Mammary epithelial cell (primary cell): ENCODE measurements around the gene REEP2.

Experiments used
- CTCF ChIP-seq, 2 donors: IDR thresholded peaks in 1 of 2; conservative IDR thresholded peaks in 1 of 2; 2 replicates each; pipeline ENCODE4 v1.5.1; 2011 to 2012; ENCODE audit warnings: inconsistent platforms in 2 of 2, low read length in 2 of 2, mild to moderate bottlenecking in 2 of 2, control low read depth in 1 of 2, low read depth in 1 of 2; ENCODE audit not compliant: insufficient read depth in 1 of 2; ENCODE audit errors: extremely low read depth in 1 of 2
- EZH2 ChIP-seq: IDR thresholded peaks from 2 replicates; pipeline ENCODE4 v1.6.1; 2012; ENCODE audit warnings: low read length, inconsistent platforms, borderline replicate concordance

- TF ChIP-seq CTCF (conservative IDR thresholded peaks at IDR 0.05 in 1 of 2, IDR thresholded peaks at IDR 0.05 in 1 of 2; ENCODE audit: extremely low read depth in 1 of 2, insufficient read depth in 1 of 2, low read depth in 1 of 2, low read length in 2 of 2): no peak
- TF ChIP-seq EZH2: no peak
These were observed 13.9 kb downstream of the REEP2 start for GRCh38 chr5:138452720-138453119.
